Peyer's patch (tissue), 4 donors: ENCODE measurements around the gene NRG4.

Experiments
- POLR2A ChIP-seq, 2 donors: fragments of 450-650 bp; IDR thresholded peaks; one replicate each; pipeline ENCODE4 v1.5.1; 2017; ENCODE audit warnings: antibody characterized with exemption in 2 of 2, mild to moderate bottlenecking in 2 of 2, moderate library complexity in 2 of 2
- TF ChIP-seq, protein P1 (sequence below), 6 experiments: fragments of 450-650 bp in 4 of 6; fragments of 200-600 bp in 2 of 6; sonication (generic) in 1 of 6; IDR thresholded peaks; one replicate each; pipeline ENCODE4 v1.5.1; 2017 to 2019; ENCODE audit warnings: antibody characterized with exemption in 6 of 6, mild to moderate bottlenecking in 3 of 6, moderate library complexity in 1 of 6

- TF ChIP-seq, protein P1, sequence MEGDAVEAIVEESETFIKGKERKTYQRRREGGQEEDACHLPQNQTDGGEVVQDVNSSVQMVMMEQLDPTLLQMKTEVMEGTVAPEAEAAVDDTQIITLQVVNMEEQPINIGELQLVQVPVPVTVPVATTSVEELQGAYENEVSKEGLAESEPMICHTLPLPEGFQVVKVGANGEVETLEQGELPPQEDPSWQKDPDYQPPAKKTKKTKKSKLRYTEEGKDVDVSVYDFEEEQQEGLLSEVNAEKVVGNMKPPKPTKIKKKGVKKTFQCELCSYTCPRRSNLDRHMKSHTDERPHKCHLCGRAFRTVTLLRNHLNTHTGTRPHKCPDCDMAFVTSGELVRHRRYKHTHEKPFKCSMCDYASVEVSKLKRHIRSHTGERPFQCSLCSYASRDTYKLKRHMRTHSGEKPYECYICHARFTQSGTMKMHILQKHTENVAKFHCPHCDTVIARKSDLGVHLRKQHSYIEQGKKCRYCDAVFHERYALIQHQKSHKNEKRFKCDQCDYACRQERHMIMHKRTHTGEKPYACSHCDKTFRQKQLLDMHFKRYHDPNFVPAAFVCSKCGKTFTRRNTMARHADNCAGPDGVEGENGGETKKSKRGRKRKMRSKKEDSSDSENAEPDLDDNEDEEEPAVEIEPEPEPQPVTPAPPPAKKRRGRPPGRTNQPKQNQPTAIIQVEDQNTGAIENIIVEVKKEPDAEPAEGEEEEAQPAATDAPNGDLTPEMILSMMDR (IDR thresholded peaks at IDR 0.05): no peak
- no peak for TF ChIP-seq POLR2A (IDR thresholded peaks at IDR 0.05)
Observed at GRCh38 chr15:76056931-76057330, 44.7 kb upstream of the NRG4 start.
